AG08396 (cell line): Measurements from ENCODE around the gene FCER1A.
"Not testable (repeated sequence)": the region's sequence is repeated elsewhere in the genome, so short reads cannot be mapped to it uniquely, and the experiment has no call there.

Experiments
- DNase-seq: peaks from one replicate; pipeline ENCODE4 v3.0.0; 2012; ENCODE audit warnings: low spot score, mixed read lengths

The FCER1A gene

DNA sequence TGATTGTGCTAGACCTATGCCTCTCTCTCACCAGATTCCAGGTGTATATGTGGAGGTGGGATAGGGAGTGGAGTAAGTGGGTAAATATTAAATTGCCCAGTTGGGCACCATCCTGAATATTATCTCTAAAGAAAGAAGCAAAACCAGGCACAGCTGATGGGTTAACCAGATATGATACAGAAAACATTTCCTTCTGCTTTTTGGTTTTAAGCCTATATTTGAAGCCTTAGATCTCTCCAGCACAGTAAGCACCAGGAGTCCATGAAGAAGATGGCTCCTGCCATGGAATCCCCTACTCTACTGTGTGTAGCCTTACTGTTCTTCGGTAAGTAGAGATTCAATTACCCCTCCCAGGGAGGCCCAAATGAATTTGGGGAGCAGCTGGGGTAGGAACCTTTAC is at the start of gene FCER1A:
Gene FCER1A (plus strand): TSS at position 242 of the 400 bp plus-strand sequence. CDS start 29 bp downstream, at position 271.
- no peak for DNase-seq

DNA sequence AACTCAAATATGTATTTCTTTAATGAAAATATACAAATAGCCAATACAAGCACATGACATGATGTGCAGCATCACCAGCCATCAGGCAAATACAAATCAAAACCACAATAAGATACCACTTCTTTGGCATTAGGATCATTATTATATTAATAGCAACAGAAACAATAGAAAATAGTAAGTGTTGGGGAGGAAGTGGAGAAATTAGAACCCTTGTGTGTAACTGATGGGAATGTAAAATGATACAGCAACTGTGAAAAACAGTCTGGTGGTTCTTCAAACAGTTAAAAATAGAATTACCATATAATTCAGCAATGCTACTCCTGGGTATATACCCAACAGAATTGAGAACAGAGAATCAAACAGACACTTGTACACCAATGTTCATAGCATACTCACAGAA is 40.8 kb upstream of the FCER1A start:
- no peak for DNase-seq

DNA sequence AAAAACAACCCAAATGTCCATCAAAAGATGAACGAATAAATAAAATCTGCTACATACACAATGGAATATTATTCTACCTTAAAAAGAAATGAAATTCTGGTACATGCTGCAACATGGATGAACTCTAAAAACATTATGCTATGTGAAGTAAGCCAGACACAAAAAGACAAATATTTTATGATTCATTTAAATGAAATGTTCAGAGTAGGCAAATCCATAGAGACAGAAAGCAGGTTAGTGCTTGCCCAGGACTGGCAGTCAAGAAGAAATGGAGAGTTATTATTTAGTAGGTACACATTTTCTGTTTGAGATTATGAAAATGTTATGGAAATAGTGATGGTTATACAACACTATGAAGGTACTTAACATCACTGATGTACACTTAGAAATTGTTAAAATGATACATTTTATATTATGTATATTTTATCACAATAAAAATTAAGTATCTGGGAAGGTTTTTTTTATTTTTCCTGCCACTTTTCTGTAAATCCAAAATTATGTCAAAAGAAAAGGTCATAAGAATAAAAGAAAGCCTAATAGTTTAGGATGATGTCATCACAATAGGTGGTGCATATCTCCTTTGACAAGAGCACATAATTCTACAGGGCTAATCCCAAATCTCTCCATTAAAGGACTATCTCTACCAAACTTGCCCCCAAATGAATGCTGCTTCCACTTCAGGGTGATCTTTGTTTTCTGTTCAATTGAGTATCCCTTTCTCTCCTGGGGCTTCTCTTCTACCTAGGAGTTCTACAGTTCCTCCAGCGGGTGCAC is 40.2 kb upstream of the FCER1A start:
- no peak for DNase-seq

DNA sequence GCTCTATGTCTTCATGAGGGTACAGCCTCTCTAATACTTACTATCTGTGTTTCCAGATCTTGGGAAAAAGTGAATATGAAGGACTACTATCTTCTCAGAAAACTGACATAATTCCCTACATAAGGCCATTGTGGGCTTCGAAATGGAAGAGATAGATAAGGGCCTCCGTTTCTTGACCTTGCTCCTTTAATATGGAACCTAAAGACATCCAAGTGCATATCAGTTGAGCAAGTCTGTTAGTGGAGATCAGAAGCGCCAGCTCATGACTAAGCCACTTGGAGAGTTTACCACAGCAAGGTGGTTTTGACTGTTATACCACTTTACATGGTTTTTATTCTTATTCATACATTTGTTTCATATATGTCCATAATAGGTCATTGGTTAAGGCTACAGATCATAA is 35.3 kb upstream of the FCER1A start:
- DNase-seq: no peak

DNA sequence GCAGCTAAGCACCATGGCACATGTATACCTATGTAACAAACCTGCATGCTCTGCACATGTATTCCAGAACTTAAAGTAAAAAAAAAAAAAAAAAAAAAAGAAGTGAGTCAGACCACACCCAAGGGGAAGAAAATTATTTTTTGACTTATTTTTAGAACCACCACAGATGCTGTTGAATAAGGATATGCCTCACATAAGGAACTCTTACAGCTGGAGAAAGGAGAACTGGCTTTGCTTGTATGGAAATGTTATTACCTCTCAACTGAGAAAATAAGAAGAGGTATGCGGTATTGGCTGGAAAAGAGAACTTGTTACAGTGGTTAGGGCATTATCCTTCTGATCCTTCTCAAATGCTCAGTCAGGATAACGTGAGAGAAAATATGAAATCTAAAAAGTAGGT is 27.5 kb upstream of the FCER1A start:
- no peak for DNase-seq

DNA sequence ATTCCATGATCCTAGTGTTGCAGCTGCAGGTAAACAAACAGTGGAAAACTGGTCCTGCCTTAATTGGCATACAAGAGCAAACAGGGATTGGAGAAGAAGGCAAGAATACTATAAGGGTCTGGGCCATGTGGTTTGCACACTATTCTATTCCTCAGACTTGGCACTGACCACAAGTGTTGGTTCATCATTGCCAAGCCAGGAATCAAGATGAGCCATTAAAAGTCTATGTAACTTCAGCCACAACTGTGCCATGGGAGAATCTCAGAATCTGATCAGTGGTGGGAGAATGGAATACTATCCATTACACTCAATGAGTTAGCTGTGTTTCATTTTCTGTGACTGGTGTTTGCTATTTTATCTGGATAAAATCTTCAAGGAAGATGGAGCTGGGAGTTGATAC is 26.2 kb upstream of the FCER1A start:
- DNase-seq: no peak

DNA sequence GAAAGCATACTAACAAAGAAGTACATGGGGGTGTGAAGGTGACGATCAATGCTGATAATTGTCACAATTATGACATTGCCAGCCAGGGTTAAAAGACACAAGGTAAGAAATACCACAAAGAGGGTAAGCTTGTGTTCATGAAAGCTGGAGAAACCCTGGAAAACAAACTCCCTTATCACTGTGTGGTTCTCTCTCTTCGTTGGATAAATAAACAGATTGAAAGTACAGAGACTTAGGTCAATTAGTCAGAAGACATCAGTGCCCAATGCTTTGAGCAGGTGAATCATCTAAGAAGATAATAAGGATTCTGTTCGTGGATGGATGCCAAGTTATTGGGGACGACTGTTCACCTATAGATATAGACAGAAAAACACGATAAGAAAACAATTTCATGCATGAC is 22.4 kb upstream of the FCER1A start:
- no peak for DNase-seq

DNA sequence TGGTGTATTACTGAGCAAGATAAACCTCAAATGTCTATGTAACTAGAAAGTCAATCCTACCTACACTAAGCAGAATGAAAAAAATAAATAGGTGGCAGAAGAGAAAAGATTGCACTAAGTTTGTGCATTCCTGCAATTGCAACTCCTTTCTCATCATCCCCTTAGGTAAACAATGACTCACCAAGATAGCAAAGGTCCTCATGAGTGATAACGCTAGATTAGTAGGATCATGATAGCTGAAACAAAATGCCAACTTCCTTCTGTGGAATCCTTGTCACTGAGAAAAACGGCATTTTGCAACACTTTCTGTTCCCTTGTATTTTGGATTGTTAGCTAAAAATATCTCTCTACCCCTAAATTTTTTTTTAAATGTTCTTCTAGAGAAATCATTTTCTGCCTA is 20.0 kb upstream of the FCER1A start:
- DNase-seq: no peak

DNA sequence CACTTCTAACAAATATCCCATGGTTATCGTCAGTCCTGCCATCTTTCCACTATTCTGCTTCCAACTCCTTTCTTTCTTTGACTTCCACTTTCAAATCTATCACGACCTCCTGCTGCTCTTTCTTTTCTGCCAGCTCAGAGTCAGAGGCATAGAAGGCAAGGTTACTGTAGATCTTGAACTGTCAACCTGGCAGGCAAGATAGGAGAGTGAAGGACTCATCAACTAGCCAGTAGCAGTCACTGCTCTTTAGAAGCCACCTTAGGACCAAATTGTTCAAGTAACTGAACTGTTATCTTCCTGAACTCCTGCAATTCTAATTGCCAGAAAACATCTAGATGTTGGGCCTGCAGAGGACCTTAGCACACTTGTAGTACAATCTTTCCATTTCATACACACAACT is 13.1 kb upstream of the FCER1A start:
- DNase-seq: no peak

DNA sequence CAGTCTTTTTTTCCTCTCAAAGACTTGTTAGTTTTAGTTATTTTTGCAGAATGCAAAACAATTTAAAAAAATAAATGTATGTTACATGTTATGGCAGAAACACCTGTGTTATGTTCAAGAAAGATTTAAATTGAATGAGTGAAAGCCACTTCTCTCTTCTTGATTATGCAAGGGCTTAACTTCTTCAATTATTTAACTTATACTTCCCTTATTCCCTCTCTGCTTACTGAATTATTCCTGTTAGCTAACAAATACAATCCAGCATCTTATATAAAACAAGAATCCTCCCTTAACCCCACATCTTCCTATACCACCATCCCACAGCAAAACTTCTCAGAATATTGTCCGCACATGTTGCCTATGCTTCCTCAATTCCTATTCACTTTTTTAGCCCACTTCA is 10.7 kb upstream of the FCER1A start:
- no peak for DNase-seq

DNA sequence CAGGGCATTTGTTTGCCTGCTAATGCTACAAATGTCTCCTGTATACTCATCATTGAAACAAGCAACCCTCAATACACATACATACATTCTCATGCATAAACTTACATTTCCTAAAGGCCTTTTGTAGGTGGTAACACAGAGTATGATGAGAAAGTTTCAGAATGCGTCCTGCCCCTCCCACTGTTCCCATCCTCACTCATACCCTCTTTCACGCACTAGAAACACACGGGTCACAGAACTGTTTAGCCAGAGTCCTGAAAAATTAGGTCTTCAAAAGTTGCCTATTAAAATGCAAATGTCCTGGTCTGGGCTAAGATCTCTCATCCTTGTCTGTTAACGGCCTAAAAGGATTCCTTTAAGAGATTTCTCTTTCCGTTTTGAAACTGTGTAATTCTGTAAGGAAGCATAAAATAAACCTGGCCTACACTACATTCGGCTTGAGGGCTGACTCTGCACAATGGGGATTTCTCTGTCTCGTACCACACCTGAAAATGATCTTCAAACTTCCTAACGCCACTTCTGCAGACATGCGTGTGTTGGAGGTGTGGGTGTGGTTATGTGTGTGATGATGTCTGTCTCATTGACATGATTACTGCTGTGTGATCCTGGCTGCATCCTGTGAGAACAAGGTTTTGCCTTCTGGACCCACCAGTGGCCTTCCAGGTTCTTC is 5.3 kb upstream of the FCER1A start:
- no peak for DNase-seq

DNA sequence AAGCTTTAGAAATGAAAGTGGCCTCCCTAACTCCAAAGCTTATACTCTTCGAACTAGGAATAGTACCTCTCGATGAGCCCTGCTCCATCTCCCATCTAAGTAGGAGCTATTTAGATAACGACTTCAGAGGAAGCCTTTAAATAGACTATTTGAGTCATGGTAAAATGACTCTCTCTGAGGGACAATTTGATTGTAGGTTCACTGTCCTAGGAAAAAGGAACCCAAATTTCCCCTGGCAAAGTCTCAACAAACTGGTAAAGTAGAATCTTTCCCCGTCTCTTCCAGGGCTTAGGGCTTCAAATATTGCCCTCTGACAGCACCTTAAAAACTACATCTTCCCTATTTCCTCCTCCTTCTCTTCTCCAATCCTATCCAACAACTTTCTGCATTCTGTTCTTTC is 2.0 kb upstream of the FCER1A start:
- DNase-seq: no peak

DNA sequence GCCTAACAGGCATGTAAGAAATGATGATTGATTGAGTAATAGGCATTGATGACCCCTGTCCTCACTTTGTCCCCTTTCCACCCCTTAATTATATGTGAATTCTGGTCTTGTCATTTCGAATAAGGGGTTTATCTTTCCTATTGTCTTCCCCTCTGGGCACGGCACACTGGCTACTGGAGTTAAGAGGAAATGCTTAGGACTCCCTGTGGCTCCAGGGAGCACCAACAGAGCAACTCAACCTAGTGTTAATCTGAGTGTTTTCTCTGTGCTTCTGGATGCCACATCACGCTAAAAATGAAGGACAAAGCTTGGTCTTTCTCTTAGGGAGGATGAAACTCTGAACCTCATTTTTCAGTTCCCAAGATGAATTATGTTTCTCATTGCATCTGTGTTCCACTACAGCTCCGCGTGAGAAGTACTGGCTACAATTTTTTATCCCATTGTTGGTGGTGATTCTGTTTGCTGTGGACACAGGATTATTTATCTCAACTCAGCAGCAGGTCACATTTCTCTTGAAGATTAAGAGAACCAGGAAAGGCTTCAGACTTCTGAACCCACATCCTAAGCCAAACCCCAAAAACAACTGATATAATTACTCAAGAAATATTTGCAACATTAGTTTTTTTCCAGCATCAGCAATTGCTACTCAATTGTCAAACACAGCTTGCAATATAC is 5.3 kb downstream of the FCER1A start:
- no peak for DNase-seq

DNA sequence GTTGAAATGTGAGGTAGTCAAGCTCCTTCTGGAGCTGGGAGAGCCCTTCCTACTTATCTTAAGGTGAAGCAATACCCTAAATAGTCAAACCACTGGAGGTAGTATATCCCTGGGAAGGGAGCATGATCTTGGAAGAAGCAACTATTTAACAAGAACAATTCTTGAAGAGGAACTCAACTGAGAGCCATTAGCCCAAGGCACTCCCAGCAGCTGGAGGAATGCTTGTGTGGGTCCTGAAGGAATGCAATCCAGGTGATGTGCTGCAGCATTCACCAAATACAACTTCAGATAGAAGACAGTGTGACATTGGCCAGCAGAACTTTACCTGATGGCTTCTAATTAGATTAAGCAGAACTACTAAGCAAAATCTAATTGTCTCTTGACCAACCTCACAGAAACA is 9.5 kb downstream of the FCER1A start:
- DNase-seq: no peak

DNA sequence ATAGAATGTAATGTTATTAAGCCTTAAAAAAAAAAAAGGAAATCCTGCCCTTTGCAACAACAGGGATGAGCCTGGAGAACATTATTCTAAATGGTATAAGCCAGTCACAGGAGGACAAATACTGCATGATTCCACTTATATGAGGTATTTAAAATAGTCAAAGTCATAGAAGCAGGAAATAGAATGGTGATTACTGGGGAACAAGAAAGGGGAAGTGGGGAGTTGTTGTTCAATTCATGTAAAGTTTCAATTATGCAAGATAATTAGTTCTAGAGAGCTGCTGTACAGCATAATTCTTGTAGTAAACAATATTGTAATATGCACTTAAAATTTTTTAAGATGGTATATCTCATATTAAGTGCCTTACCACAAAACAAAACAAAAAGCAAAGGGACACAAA is 13.2 kb downstream of the FCER1A start:
- no peak for DNase-seq

DNA sequence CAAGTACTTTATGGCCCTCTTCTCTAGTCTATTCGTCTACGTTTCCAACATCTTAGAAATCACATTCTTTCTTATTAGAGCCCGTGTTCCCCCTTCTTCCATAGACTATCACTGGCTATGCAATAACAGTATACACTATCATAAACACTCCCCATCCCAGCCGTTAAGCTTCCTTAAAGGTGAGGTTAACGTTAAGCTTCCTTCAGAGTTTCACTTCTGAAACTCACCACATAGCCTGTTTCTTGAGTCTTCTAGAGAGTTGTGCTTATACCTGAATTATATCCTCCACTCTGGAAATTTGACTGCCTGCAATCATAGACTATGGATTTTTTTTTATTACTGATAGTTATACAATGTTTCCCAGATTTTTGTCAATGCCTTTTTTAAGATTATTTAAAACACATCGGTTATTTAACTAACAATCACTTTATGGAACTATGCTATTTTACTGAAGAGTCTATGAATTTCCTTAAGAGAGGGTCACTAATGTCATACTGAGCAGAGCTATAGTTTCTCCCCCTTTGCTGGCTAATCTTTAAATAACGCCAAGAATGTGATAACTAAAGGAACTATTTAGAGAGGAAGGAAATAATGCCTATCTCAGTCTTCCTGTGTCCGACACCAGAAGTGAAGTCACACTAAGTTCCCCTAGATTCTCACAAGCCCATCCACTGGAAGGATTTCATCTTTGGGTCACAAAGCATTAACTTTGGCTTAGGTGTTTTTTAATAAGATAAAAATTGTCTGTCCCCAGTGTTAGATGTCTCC is 16.8 kb downstream of the FCER1A start:
- no peak for DNase-seq

DNA sequence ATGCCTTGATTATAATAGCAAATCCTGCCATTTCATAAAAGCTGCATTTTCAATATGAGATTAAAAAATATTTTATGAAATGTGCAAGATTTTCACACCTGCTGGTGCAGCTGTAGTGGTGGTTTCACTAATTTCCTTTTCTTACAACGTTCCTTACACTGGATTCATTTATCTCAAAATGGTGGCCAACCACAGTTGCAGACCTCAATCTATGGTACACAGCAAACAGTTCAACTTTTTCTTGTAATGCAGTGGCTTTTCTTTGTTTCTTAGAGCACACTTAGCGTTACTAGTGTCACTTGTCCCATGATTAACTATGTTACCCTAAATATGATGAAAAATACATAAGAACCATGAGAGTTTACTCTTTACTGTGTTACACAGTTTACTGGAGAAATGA is 32.7 kb downstream of the FCER1A start:
- no peak for DNase-seq

DNA sequence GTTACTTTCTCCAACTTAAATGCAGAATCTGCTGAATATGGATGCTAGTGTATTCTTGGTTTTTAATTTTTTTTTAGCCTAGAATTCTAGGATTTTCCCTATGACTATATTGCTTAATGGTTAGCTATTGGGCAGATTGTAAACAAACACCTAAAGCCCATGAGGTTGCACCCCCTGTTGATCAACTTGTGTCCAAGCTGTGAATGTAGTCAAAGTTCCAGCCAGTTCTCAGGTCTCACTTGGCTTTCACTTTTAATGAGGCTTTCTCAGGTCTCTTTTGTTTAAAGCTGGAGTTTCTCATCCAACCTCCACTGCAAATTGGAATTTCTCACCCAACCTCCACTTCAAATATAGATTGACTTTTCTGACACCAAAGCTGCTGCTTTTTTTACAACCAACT is 35.9 kb downstream of the FCER1A start:
- DNase-seq: no peak

DNA sequence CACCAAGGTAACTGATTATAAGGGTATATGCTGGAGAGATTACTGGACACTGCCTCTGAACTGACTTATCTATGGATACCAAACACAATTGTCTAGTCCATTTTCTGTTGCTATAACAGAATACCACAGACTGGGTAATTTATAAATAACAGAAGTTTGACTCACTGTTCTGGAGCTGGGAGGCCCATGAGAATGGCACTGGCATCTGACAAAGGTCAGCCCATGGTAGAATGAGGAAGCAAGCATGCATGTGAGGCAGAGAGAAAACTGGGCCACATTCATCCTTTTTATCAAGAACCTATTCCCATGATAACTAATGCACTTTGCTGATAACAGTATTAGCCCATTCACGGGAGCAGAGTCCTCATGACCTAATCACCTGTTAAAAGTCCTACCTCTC is 37.4 kb downstream of the FCER1A start:
- no peak for DNase-seq

DNA sequence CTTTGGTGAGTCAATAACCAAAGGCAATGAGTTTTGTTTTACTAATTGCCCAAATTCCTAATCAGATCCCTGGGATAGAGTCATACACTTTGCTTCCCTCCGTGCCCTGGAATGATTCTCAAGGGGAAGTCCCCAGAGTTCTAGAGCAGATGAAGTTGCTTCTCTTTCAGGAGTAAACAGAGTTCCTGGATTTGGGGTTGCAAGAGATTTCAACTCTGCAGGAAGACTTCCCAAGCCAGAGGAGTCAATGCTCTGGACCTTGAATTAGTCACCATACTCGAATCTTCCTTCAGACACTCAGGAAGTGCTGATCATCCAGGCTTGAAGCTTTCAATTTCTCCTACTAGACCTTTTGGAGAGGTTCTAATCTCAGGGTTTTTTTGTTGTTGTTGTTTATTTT is 39.6 kb downstream of the FCER1A start:
- DNase-seq: no peak

DNA sequence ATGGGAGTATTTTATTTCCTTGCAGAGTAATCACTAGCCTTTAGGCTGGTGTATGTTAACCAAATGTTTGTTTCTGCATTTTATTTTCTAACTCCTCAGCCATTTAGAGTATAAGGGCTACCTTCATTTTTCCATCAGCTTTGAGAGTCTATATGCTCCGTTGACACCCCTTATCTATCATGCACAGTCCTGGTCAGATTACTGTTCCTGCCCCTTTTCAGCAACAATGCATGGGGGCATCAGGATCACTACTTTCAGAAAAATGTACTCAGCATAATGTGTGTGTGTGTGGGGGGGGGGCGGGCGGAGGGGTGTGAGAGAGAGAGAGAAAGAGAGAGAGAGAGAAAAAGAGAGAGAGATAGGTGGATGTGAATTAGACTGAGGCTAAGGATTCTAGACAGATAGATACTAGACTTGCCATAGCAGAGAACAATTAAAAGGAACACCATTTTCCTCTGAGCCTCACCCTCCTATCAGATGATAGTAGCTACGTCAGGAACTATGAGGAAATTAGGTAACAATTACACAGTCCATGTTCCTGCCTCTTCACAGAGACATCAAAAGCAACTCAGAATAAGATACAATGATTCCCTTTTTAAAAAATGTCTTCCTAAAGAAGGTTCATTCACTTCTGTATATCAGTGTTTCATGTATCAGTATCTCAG is 40.8 kb downstream of the FCER1A start:
- no peak for DNase-seq

DNA sequence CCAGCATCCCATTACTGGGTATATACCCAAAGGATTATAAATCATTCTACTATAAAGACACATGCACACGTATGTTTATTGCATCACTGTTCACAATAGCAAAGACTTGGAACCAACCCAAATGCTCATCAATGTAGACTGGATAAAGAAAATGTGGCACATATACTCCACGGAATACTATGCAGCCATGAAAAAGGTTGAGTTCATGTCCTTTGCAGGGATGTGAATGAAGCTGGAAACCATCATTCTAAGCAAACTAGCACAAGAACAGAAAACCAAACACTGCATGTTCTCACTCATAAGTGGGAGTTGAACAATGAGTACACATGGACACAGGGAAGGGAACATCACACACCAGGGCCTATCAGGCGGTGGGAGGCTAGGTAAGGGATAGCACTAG is 47.2 kb downstream of the FCER1A start:
- not testable (repeated sequence) for DNase-seq
